ENCODE results near the gene PROKR1.

DNA sequence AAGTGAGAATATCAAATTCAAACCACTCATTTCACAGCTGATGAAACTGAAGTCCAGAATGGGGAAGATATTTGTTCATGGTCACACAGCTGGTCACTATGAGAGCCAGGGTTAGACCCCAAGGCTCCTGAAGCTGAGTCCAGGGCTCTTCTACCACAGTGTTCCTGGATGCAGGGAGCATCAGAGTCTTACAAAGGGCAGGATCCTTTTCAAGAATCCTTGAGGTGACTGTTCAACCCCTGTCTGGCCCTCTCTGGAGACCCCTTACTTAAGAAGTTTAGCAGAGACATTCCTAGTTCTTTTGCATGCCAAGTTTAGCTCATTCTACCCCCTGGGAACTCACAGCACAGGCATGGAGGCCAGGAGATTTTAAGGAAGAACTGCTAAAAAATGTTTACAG lies 15.7 kb downstream of the PROKR1 start:
- TF ChIP-seq, protein P1, sequence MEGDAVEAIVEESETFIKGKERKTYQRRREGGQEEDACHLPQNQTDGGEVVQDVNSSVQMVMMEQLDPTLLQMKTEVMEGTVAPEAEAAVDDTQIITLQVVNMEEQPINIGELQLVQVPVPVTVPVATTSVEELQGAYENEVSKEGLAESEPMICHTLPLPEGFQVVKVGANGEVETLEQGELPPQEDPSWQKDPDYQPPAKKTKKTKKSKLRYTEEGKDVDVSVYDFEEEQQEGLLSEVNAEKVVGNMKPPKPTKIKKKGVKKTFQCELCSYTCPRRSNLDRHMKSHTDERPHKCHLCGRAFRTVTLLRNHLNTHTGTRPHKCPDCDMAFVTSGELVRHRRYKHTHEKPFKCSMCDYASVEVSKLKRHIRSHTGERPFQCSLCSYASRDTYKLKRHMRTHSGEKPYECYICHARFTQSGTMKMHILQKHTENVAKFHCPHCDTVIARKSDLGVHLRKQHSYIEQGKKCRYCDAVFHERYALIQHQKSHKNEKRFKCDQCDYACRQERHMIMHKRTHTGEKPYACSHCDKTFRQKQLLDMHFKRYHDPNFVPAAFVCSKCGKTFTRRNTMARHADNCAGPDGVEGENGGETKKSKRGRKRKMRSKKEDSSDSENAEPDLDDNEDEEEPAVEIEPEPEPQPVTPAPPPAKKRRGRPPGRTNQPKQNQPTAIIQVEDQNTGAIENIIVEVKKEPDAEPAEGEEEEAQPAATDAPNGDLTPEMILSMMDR (conservative IDR thresholded peaks at IDR 0.05; ENCODE audit: low read length): no peak
- TF ChIP-seq EZH2phosphoT487 (IDR thresholded peaks at IDR 0.05; ENCODE audit: borderline replicate concordance): no peak

Measured in Loucy (cell line).